Measurements from ENCODE around the gene GALNT2.

Gene GALNT2

DNA sequence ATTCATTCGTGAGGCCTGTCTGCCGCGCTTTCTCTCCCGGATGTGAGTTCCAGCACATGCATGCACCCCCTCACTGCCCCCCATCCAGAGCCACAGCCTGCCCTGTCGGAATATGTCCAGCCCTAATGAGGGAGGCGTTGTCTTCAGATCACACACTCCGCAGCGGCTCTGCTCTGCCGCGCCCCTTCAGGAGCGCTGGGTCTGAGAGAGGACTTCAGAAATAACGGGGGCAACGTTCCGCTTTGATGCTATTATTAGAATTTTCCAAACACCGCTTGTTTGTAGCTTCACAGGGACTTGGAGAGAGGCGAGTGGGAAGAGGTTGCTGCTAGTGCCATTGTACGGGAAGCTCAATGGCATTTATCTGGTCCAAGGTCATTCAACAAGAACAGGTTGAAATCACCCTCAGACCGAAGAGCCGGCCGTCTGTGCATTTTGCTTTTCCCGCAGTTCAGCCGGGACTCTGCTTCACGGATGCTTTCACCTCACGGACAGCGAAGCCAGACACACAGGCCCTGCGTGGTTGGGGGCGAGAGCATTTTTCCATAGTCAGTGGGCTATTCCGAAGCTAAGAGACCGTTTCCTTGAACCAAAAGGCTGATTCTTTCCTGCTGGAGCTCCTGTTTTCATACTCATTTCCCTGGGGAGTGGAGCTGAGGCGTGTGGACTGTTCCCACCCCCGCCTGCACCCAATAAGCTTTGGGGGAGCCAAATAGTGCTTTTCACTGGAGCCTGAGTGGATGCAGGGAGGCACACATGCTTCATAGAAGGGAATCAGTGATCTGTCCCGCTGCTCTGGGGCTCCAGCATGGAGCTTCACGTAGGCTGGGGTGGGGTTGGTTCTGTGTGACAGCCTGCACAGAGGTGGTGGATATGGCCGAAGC, 69.7 kb downstream of the GALNT2 start:
- no peak for DNase-seq

DNA sequence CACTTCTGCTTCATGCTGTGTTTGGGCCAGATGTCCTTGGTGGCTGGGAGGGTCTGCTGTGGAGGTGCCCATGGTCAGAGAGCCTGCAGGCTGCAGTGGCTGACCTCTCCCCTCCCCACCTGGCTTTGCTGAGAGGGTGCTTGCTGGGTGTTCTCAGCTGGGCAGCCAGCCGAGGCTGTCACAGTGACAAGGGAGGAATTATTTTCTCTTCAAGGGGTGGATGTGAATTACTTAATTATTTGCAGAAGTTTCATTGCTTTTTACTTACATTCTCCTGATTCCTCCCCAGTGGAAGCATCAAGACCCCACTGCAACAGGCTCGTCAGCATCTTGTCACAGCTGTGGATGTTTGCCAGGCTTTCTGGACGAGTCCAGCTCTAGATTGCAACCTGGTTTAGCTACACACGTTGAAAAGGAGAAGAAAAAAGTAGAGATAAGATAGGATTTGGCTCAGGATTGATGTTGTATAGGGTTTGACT, 70.3 kb downstream of the GALNT2 start:
- DNase-seq: no peak

DNA sequence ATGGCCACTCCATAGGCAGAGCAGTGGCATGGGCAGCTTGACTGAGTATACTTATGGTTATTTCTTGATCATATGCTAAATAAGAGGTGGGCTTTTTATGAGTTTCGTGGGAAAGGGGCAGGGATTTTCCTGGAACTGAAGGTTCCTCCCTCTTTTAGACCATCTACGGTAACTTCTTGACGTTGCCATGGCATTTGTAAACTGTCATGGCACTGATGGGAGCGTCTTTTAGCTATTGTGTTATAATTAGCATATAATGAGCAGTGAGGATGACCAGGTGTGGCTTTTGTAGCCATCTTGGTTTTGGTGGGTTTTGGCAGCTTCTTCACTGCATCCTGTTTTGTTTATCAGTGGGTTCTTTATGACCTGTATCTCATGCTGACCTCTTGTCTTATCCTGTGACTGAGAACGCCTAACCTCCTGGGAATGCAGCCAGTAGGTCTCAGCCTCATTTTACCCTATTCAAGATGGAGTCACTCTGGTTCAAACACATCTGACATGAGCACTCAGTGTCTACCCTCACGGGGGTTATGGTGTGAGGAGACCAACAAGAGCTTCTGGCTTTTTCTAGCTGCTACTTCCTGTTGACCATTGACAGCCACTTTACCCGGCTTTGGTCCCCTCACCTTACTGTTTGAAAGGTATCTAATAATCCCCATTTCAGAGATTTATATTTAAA, 71.7 kb downstream of the GALNT2 start:
- DNase-seq: no peak

DNA sequence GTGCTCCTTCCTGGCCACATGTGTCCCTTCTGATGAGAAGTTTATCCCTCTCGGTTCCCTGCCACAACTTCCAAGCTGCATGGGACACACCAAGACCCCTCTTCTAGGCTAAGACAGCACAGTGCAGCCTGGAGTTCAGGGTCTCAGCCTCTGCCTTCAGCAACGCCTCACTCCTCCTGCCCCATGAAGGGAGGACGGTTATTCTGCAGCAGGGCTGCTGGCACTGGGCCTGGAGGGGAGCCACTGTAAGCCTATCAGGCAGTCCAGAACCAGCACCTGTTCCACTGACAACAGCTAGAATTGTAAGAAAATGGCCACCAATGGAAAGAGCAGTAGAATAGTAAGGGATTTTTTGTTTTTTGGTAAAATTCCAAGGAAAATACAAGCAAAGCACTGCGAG, 72.3 kb downstream of the GALNT2 start:
- no peak for DNase-seq

DNA sequence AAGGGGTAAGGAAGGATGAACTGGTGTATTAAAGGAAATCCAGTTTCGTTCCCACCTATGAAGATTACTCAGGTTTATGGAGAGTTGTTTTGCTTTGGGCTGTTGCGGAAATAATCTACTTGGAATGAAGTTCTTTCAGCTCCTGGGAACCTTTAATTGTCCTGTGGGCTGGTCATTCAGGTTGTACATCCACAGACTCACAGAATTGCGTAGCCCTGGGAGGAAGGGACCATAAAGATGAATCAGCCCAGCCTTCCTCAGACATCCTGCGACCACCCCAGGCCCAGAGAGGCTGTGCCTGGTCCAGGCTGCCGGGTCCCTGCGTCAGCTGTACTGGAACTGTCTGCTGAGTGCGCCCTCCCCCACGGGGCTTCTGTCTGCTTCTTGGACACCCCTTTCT, 72.7 kb downstream of the GALNT2 start:
- DNase-seq: no peak

DNA sequence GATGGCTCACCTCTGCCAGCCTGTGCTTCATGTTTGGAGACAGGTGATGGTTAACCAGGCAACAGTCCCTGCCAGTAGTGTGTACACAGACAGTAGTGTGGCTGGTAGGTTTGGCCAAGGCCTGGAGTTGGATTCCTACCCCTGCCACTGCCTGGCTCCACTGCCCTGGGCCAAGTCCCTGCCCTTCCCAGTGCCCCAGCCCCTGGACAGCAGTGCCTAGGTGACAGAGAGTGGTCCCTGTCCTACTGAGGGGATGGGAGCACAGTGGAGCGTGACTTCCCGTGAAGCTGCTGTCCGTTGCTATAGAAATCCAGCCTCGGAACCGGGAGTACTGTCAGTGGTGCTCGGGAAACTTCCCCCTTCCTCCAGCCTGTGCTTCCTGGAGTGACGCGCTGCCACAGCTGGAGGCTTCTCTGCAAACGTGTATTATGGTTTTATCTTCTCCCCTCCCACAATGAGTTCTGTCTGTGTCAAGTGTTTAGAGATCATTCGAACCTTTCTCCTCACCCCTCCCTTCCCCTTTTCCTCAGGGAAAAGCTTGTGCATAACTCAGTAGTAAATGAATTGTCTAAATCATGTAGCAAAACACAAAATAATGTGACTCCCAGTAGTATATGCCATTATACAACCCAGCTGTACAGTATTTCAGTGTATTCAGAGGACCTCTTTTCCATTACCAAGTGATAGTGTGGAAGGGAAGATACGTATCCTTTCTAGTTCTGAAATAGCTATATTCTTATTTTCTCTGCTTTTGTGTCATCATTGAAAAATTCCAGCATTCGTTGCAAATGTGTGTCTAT, 73.4 kb downstream of the GALNT2 start:
- DNase-seq: no peak

DNA sequence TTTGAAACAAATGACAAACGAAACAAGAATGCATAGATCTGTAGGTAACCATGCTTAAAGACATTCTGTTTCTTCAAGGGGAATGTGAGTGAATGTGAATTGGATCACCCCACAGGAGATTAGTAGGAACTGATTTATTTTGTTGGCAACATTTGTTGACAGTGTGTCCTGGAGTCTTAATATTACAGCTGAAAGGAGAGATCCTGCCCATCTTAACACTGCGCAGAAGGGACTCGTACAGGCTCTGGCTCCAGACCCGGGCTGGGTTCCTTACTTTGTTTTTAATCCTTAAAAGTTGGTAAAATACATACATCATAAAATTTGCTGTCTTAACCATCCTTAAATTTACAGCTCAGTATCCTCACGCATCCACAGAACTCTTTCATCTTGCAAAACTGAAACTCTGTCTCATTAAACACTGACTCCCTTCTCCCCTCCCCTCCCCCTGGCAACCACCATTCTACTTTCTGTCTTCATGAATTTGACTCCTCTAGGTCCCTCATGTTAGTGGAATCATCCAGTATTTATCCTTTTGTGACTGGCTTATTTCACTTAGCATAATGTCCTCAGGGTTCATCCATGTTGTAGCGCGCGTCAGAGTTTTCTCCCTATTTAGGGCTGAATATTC, 74.1 kb downstream of the GALNT2 start:
- no peak for DNase-seq

DNA sequence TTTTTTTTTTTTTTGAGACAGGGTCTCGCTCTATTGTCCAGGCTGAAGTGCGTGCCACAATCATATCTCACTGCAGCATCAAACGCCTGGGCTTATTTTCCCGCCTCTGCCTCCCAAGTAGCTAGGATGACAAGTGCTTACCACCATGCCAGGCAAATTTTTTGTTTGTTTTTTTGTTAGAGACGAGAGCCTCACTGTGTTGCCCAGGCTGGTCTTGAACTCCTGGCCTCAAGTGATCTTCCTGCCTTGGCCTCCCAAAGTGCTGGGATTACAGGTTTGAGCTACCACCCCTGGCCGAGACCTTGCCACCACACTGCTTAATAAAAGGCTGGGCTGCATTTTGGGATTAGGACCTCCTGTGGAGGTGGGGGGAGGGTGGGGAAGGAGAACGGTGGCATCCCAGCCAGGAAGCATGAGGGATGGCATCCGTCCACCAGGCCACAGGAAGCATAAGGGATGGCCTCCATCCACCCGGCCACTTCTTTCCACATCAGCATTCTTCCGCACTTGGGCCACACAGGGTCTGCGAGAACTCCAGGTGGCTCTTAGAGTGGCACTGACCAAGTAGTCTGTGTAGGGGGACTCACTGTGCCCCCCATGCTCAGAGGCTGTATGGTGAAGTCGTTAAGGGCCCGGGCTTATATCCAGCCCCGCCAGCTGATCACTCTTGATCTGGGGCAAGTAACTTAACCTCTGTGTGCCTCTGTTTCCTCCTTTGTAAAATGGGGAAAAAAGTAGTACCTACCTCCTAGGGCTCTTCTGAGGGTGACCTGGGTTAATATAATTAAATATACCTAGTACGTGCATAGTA, 75.0 kb downstream of the GALNT2 start:
- DNase-seq: no peak

DNA sequence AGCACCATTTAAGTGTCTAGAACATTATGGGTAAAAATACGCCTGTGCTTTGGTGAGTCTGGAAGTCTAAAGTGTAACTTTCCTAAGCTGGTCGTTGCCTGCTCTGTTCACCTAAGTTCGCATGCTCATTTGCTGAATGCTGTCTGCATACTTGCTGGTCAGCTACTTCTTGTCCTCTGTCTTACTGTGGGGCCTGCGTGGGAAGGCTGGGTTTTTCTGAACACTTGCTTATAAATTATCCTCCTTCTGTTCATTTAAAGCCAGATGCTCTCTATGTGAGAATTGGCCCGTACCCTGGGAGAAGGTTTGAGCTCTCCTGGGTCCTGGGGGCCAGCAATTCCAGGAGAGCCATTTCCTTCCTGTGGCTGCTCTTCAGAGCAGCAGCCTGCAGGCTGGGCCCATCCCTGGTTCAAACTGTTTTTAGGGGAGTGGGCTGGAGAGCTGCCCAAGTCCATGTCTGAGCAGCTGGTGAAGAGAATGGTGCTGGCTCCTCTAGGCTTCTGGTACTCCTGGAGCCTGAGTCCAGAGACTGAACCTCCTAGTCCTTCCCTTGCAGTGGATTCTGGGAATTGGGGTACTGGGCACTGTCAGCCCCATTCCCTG, 75.7 kb downstream of the GALNT2 start:
- no peak for DNase-seq

DNA sequence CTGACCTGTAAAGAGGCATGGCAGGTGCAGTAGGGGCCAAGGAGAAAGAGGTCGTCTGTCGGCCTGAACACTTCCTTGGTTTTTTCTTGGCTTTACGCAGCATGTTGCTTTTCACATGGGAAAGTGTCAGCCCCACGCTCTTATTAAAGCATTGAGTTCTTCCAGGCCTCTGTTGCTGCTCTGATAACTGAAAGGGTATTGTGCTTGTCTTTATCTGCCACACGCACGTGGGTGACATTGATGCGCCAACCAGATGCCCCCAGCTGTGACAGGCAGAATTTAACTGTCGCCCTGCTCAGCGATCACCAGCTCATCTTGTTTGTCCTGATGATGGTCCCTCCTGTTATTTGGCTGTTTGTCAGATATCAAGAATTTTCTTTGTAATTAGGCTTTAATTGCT, 76.5 kb downstream of the GALNT2 start:
- DNase-seq: no peak

DNA sequence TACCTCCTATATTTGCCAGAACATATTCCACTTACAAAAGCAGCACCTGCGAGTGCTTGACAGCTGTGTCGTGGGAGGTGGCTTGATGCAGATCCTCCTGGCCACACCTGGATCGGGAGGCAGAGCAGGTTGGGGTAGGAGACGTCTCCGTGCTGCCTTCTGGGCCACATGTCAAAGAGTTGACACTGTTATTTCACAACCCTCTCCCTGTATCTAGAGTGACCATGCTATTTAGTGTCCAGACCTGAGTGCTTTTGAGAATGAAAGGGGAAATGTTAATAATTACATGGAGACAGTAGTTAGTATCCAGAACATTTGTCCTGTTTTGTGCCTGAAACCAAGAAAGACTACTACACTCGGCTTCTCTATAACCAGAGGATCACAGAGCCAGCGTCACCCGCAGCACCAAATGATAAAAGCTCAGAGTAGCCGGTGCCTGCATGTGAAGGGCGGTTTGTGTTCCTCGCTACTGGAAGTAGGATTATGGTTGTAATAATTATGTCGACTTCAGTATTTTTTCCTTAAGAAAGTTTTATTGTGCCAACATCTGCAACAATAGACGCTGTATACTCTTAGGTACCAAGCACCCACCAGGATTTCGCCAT, 77.1 kb downstream of the GALNT2 start:
- DNase-seq: no peak

DNA sequence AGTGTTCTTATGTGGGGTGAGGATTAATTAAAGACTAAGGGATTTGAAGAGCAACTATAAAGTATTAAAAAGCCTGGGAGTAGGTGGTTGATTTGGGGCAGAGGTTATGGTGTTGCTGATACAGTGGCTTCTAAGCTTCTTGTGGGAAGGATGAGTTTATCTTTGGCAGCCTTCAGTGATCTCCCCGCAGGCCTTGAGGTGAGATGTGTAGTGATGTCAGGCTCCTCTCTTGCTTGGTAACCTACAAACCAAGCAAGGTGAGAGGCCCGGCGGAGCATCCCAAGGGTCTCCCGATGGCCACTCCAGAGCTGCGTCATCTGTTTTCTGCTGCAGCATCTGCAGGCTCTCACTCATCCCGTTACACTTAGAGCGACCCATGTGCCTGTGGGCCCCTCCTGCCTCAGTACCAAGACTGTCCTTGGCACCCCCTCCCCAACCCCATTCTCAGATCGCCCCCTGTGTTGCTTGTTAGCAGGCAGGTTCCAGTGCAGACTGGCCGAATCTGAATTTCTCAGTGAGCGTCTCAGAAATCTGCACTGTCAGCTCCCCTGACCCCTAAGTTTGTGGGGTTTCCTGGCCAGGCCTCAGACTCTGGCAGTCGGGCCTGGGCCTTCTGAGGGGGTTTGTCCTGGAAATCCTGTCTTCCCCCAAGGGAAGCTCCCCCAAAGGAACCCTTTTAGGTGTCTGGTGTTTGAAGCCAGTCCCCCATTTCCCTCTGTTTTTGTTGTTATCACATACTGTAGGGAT, 77.9 kb downstream of the GALNT2 start:
- no peak for DNase-seq

DNA sequence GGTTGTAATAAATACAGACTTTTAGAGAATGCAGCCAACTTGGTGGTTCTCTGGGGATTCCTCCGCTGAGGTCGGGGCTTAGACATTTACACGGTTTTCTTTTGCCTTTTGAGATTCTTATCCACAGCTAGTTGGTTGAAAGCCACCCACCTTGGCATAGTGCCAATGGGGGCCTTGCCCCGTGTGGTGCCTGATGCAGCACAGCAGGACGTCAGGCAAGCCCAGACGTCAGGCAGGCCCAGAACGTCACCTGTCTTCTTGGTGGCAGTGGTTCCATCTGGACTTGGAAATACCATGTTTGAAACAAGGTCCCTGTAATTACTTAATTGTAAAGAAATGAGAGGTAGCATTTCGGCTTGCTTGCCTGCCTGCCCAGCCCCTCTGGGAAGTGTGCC, 78.5 kb downstream of the GALNT2 start:
- DNase-seq: peak; percentile 32

DNA sequence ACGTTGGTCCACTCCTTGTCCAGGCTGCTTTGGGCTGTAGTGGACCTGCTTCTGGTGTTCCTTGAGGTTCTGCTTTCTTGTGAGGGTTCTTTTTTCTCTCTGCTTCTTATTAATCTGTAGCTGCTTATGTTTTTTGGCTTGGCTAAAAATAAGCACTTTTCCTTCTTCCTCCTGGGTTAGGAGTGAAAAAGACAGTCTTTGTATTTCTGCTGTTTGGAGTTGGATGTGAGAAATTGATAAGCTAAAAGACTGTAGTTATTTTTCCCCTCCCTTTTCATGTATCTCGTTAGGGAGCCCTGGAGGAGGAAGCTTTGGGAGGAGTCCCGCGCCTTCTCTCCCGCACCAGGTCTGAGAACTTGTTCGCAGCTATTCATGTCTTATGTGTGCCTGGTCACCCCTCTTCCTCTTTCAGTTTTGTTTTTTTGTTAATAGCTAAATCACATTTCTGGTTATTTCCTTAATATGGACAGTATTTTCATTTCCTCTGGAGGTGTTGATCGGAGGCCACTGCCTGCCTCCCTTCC, 79.0 kb downstream of the GALNT2 start:
- DNase-seq: peak; percentile 31

DNA sequence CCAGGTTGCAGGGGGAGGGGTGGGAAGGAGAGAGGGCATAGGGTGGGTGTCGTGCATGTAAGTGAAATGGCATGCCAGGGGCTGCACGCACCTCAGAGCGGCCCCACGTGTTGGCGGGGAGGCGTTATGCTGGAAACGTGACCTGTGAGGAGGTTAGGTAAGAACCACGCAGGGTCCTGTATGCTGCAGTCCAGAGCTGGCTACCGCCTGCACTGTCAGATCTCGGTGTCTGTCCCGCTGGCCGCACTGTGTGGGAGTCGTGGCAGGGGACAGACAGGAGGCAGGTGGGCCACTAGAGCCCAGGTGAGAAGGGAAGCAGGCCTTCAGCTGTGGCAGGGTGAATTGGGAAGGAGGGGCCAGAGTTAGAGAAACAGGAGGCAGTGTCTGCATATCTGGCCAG, 79.7 kb downstream of the GALNT2 start:
- DNase-seq: no peak

DNA sequence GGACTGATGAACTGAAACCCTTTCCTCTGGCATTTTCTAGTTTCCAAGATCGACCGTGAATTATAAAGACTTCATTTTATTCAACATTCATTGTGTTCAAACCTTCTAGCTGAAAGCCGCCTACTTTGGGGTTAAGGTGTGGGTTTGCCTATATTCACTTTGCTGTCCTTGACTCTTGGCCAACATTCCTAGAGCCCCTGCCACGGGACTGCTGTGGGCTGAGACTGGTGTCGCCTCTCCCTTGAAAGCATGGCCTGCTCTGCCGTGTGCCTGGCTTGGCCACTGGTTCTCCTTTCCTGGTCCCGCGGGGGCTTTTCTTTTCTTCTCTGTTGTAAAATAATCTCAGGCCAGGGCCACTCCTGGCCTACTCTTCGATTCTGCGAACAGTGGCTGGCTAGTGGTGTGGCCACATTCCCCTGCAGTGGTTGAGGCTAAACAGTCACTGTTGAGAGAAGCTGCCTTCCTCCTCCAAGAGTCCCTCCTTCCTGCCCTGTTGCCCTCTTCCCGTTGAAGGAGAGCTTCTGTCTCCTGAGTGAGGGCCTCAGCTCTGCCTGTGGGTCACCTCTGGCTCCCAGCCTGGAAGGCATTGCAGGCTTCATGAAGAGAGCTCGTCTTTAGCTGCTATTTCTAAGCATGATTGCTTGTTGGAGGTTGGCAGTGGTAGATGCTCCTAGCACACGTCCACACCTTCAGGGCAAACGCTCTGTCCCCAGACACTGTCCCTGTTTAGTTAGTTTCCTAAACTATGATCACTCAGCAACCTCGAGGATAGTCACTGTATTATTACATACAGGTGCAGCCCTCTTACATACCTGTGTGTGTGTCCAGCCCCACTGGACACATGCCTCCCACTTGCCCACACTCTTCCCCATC, 80.5 kb downstream of the GALNT2 start:
- DNase-seq: no peak

DNA sequence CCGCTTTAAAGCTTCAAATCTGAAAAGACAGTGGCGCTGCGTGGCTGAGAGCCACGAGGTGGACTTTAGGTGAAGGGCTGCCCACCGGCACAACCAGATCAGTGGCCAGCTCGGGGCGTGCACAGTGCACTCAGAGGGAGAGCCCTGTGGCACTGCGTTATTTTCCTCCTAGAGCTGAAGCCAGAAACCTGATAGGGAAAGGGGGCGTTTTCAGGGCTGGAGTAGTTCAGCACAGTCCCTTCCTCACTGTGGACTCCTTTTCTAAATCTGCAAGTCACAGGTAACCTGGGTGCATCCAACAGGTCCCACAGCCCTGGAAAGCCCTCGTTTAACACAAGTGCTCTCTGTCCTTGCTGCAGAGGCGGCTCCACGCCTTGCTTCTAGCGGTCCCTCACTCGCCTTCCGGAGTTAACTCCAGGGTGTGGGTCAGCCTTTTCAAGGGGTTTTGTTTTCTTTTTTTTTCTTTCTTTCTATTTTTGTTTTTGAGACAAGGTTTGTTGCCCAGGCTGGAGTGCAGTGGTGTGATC, 81.2 kb downstream of the GALNT2 start:
- DNase-seq: no peak

DNA sequence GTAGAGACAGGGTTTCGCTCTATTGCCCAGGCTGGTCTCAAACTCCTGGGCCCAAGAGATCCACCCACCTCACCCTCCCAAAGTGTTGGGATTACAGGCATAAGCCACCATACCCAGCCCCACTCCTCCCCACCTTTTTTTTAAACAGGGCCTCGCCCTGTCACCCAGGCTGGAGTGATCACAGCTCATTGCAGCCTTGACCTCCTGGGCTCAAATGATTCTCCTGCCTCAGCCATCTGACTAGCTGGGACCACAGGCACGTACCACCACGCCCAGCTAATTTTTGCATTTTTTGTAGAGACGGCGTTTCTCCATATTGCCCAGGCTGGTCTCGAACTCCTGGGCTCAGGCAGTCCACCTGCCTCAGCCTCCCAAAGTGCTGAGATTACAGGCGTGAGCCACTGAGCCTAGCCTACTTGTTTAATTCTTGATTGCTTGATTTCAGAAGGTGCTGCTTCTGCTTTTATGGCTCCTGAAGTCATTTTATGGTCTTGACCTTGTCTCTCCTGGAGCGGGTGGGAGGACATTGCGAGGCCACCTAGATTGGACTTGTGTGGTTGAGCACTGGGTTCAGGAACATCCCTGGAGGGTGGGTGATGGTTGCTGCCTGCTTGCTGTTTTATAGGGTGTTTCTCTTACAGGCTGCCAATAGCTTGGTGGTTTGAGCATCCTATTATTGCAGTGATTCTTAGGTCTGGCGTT, 81.9 kb downstream of the GALNT2 start:
- DNase-seq: no peak

Measured in CD4-positive, alpha-beta T cell treated with Interleukin-15 for 1 hour (primary cell).